ENCODE data around the gene FSTL4.
A peak's percentile ranks its signal among the peaks of the same experiment; 100 is the strongest.

Gene FSTL4

GRCh38 chr5:133612249-133612860, at the start of gene FSTL4:
Gene FSTL4, minus strand, starts transcription at chr5:133612541.
- TF ChIP-seq Cebpa-rat (IDR thresholded peaks at IDR 0.05) = no peak
- Histone ChIP-seq H3K9me3 (no peaks in the 10 kb centered on the region), H3K27me3 (peaks cover 64% of the 10 kb centered on the region), H3K4me1 (peaks cover 22% of the 10 kb centered on the region), H3K4me2 (peak within 1 kb of the TSS; percentile 83), H3K4me3 (peak within 1 kb of the TSS; percentile 64), H3K9ac (no peak within 1 kb of the TSS), H3K36me3 (no peaks in the 10 kb centered on the region), H3K27ac (no peak within 1 kb of the TSS), H4K20me1 (peaks cover 33% of the 10 kb centered on the region)

- Histone ChIP-seq H3K4me2 (no peak overlapping the region), H4K20me1 (no peaks in the 10 kb centered on the region), H3K4me1 (no peaks in the 10 kb centered on the region), H3K27me3 (no peaks in the 10 kb centered on the region), H3K9ac (no peak overlapping the region), H3K9me3 (no peaks in the 10 kb centered on the region), H3K36me3 (no peaks in the 10 kb centered on the region), H3K4me3 (no peak overlapping the region), H3K27ac (no peak overlapping the region)
- no peak for TF ChIP-seq Cebpa-rat (IDR thresholded peaks at IDR 0.05)
These were observed 49.0 kb upstream of the FSTL4 start for GRCh38 chr5:133661389-133661788.

GRCh38 chr5:133658327-133658726, 46.0 kb upstream of the FSTL4 start:
- no peaks in the 10 kb centered on the region for H3K9me3 ChIP-seq
- H3K27me3 ChIP-seq = no peaks in the 10 kb centered on the region
- no peak overlapping the region for H3K4me2 ChIP-seq
- no peak overlapping the region for H3K27ac ChIP-seq
- TF ChIP-seq Cebpa-rat (IDR thresholded peaks at IDR 0.05) = no peak
- peaks cover 10% of the 10 kb centered on the region for H3K4me1 ChIP-seq
- no peak overlapping the region for H3K9ac ChIP-seq
- H4K20me1 ChIP-seq = no peaks in the 10 kb centered on the region
- H3K36me3 ChIP-seq = no peaks in the 10 kb centered on the region
- no peak overlapping the region for H3K4me3 ChIP-seq

GRCh38 chr5:133657036-133657435, 44.7 kb upstream of the FSTL4 start:
- Histone ChIP-seq H3K4me3 (no peak overlapping the region), H3K36me3 (no peaks in the 10 kb centered on the region), H3K4me2 (no peak overlapping the region), H3K27me3 (no peaks in the 10 kb centered on the region), H3K9me3 (no peaks in the 10 kb centered on the region), H3K27ac (no peak overlapping the region), H3K4me1 (peaks cover 19% of the 10 kb centered on the region), H3K9ac (no peak overlapping the region), H4K20me1 (no peaks in the 10 kb centered on the region)
- no peak for TF ChIP-seq Cebpa-rat (IDR thresholded peaks at IDR 0.05)

GRCh38 chr5:133655966-133656365, 43.6 kb upstream of the FSTL4 start:
- H3K9me3 ChIP-seq = no peaks in the 10 kb centered on the region
- H3K36me3 ChIP-seq = no peaks in the 10 kb centered on the region
- no peak for TF ChIP-seq Cebpa-rat (IDR thresholded peaks at IDR 0.05)
- H3K4me2 ChIP-seq = no peak overlapping the region
- no peak overlapping the region for H3K27ac ChIP-seq
- H4K20me1 ChIP-seq = no peaks in the 10 kb centered on the region
- no peaks in the 10 kb centered on the region for H3K27me3 ChIP-seq
- peaks cover 19% of the 10 kb centered on the region for H3K4me1 ChIP-seq
- H3K4me3 ChIP-seq = no peak overlapping the region
- no peak overlapping the region for H3K9ac ChIP-seq

- TF ChIP-seq Cebpa-rat (IDR thresholded peaks at IDR 0.05) = no peak
- Histone ChIP-seq H3K4me3 (no peak overlapping the region), H3K9ac (no peak overlapping the region), H3K4me2 (peak overlapping the region; percentile 59), H3K4me1 (peaks cover 19% of the 10 kb centered on the region), H3K9me3 (no peaks in the 10 kb centered on the region), H4K20me1 (no peaks in the 10 kb centered on the region), H3K27ac (no peak overlapping the region), H3K27me3 (no peaks in the 10 kb centered on the region), H3K36me3 (no peaks in the 10 kb centered on the region)
These were observed 41.4 kb upstream of the FSTL4 start for GRCh38 chr5:133653760-133654049.

- H3K36me3 ChIP-seq = no peaks in the 10 kb centered on the region
- H3K4me1 ChIP-seq = peaks cover 19% of the 10 kb centered on the region
- H3K9me3 ChIP-seq = no peaks in the 10 kb centered on the region
- peak overlapping the region; percentile 59 for H3K4me2 ChIP-seq
- no peaks in the 10 kb centered on the region for H3K27me3 ChIP-seq
- no peak for TF ChIP-seq Cebpa-rat (IDR thresholded peaks at IDR 0.05)
- H3K9ac ChIP-seq = no peak overlapping the region
- H3K27ac ChIP-seq = no peak overlapping the region
- no peaks in the 10 kb centered on the region for H4K20me1 ChIP-seq
- H3K4me3 ChIP-seq = no peak overlapping the region
These were observed 40.8 kb upstream of the FSTL4 start for GRCh38 chr5:133652951-133653759.

GRCh38 chr5:133644000-133644865, 31.9 kb upstream of the FSTL4 start:
- no peak overlapping the region for H3K27ac ChIP-seq
- no peaks in the 10 kb centered on the region for H4K20me1 ChIP-seq
- no peak overlapping the region for H3K9ac ChIP-seq
- H3K4me1 ChIP-seq = peaks cover 17% of the 10 kb centered on the region
- no peak overlapping the region for H3K4me3 ChIP-seq
- no peaks in the 10 kb centered on the region for H3K9me3 ChIP-seq
- H3K4me2 ChIP-seq = peak overlapping the region; percentile 58
- no peaks in the 10 kb centered on the region for H3K36me3 ChIP-seq
- H3K27me3 ChIP-seq = no peaks in the 10 kb centered on the region
- no peak for TF ChIP-seq Cebpa-rat (IDR thresholded peaks at IDR 0.05)

GRCh38 chr5:133643365-133643764, 31.0 kb upstream of the FSTL4 start:
- TF ChIP-seq Cebpa-rat (IDR thresholded peaks at IDR 0.05) = no peak
- Histone ChIP-seq H3K4me2 (peak overlapping the region; percentile 58), H3K9me3 (no peaks in the 10 kb centered on the region), H3K36me3 (no peaks in the 10 kb centered on the region), H3K4me1 (peaks cover 17% of the 10 kb centered on the region), H3K9ac (no peak overlapping the region), H4K20me1 (no peaks in the 10 kb centered on the region), H3K27ac (no peak overlapping the region), H3K4me3 (no peak overlapping the region), H3K27me3 (no peaks in the 10 kb centered on the region)
